ENCODE measurements around the gene NEK10. TPM values are rescaled to one million over a fixed set of nuclear protein-coding genes. Genes with fewer than 3 reads are reported as not detected.

The NEK10 gene
- total and polyA plus RNA-seq, 2 of the 4 experiments (the other 2 are of a cell fraction): 2.2 to 6.6 TPM

DNA sequence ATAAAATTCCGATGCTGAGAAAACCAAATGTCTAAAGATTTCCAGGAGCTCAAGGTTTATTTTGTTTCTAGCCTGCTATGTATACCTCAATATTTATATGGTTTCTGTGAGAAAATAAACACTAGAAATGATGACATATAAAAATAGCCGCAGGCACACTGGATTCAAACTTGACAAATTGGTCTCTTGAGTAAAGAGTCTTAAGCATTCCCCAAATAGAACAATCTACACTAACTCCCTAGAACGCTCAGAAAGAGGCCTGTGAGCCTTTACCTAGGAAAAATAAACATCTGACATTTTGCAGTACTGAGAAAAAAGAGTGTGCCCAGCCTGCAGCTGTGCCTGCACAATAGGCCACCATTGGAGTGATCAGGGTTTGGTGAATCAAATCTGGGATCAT, 75.2 kb downstream of the NEK10 start:
- H3K56ac ChIP-seq (ENCODE audit: extremely low read depth, insufficient read depth, low read length): no peak overlapping the region
- H2AFZ ChIP-seq (replicated peaks; ENCODE audit: low read length, poor library complexity): no peak overlapping the region
- H3K4ac ChIP-seq (ENCODE audit: low read depth, low read length): no peak overlapping the region
- H3K79me1 ChIP-seq (ENCODE audit: low read depth in 1 of 2, low read length in 2 of 2): no peaks in the 10 kb centered on the region
- ATAC-seq (ENCODE audit: low read depth) (peak; percentile 65), DNase-seq (peak; percentile 49)
- peaks cover 1% of the 10 kb centered on the region; the same call in 1 of the 2 replicates for H3K36me3 ChIP-seq (ENCODE audit: control insufficient read depth, insufficient read depth, low read length)
- H3K23ac ChIP-seq (ENCODE audit: low read depth, low read length): no peak overlapping the region
- TF ChIP-seq, protein P1, sequence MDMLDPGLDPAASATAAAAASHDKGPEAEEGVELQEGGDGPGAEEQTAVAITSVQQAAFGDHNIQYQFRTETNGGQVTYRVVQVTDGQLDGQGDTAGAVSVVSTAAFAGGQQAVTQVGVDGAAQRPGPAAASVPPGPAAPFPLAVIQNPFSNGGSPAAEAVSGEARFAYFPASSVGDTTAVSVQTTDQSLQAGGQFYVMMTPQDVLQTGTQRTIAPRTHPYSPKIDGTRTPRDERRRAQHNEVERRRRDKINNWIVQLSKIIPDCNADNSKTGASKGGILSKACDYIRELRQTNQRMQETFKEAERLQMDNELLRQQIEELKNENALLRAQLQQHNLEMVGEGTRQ (IDR thresholded peaks at IDR 0.05; ENCODE audit: low read depth, low read length): no peak
- no peak for TF ChIP-seq FOS (IDR thresholded peaks at IDR 0.05; ENCODE audit: low read depth, low read length)
- TF ChIP-seq BHLHE40 (IDR thresholded peaks at IDR 0.05; ENCODE audit: low read depth, low read length): no peak
- TF ChIP-seq CEBPB (IDR thresholded peaks at IDR 0.05; ENCODE audit: low read depth, low read length): no peak
- TF ChIP-seq MAZ (IDR thresholded peaks at IDR 0.05; ENCODE audit: borderline replicate concordance, low read depth, low read length): no peak
- TF ChIP-seq MAFK (IDR thresholded peaks at IDR 0.05; ENCODE audit: low read depth, low read length): no peak
- TF ChIP-seq, protein P2, sequence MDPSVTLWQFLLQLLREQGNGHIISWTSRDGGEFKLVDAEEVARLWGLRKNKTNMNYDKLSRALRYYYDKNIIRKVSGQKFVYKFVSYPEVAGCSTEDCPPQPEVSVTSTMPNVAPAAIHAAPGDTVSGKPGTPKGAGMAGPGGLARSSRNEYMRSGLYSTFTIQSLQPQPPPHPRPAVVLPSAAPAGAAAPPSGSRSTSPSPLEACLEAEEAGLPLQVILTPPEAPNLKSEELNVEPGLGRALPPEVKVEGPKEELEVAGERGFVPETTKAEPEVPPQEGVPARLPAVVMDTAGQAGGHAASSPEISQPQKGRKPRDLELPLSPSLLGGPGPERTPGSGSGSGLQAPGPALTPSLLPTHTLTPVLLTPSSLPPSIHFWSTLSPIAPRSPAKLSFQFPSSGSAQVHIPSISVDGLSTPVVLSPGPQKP (IDR thresholded peaks at IDR 0.05; ENCODE audit: borderline replicate concordance, low read depth, low read length): no peak
- no peak for TF ChIP-seq MXI1 (IDR thresholded peaks at IDR 0.05; ENCODE audit: borderline replicate concordance, low read depth, low read length)
- TF ChIP-seq RAD21 (IDR thresholded peaks at IDR 0.05; ENCODE audit: low read length): no peak
- no peak for TF ChIP-seq RFX5 (IDR thresholded peaks at IDR 0.05; ENCODE audit: low read depth, low read length)
- TF ChIP-seq, protein P3, sequence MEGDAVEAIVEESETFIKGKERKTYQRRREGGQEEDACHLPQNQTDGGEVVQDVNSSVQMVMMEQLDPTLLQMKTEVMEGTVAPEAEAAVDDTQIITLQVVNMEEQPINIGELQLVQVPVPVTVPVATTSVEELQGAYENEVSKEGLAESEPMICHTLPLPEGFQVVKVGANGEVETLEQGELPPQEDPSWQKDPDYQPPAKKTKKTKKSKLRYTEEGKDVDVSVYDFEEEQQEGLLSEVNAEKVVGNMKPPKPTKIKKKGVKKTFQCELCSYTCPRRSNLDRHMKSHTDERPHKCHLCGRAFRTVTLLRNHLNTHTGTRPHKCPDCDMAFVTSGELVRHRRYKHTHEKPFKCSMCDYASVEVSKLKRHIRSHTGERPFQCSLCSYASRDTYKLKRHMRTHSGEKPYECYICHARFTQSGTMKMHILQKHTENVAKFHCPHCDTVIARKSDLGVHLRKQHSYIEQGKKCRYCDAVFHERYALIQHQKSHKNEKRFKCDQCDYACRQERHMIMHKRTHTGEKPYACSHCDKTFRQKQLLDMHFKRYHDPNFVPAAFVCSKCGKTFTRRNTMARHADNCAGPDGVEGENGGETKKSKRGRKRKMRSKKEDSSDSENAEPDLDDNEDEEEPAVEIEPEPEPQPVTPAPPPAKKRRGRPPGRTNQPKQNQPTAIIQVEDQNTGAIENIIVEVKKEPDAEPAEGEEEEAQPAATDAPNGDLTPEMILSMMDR (conservative IDR thresholded peaks at IDR 0.05; ENCODE audit: low read depth, low read length): no peak
- no peak for TF ChIP-seq NFE2L2 (IDR thresholded peaks at IDR 0.05; ENCODE audit: low read depth, low read length)
- TF ChIP-seq RCOR1 (IDR thresholded peaks at IDR 0.05; ENCODE audit: insufficient replicate concordance, low read length): no peak
- TF ChIP-seq CHD1 (IDR thresholded peaks at IDR 0.05; ENCODE audit: low read depth, low read length): no peak
- TF ChIP-seq POLR2A (IDR thresholded peaks at IDR 0.05; ENCODE audit: low read depth, low read length): no peak
- H2AK9ac ChIP-seq (replicated peaks; ENCODE audit: low read depth, low read length, poor library complexity): no peak overlapping the region
- H3K4me1 ChIP-seq (ENCODE audit: control insufficient read depth, insufficient read depth, low read length): peaks cover 9% of the 10 kb centered on the region
- no peak overlapping the region for H2AK5ac ChIP-seq (ENCODE audit: low read depth, low read length)
- 0 out of 2 replicates have a peak overlapping the region, but pooled peaks have one; percentile 31 for H3K14ac ChIP-seq (replicated peaks; ENCODE audit: low read depth, low read length)
- no peaks in the 10 kb centered on the region; the same call in 1 of the 2 replicates for H3K9me3 ChIP-seq (ENCODE audit: control insufficient read depth, insufficient read depth, low read length)
- POLR2A ChIA-PET (ENCODE audit: unreplicated experiment): no interaction called here
- in situ Hi-C loops (cut with MboI; ENCODE audit: low sequenced_read_pairs) (no loop called here), intact Hi-C loops (cut with micrococcal nuclease) (no loop called here), dilution Hi-C loops (cut with HindIII; ENCODE audit: low sequenced_read_pairs, unreplicated experiment) (no loop called here)
- no peaks in the 10 kb centered on the region for H3K27me3 ChIP-seq (ENCODE audit: control insufficient read depth, insufficient read depth, low read length)
- H3K4me2 ChIP-seq (ENCODE audit: low read depth, low read length): no peak overlapping the region
- H2BK5ac ChIP-seq (ENCODE audit: low read depth, low read length, poor library complexity, severe bottlenecking): no peak overlapping the region
- H4K5ac ChIP-seq (ENCODE audit: low read depth, low read length): no peak overlapping the region
- H2BK15ac ChIP-seq (ENCODE audit: low read depth, low read length): no peak overlapping the region
- CTCF ChIA-PET: no interaction called here
- WGBS, 2 experiments (ENCODE audit: extremely low coverage in 2 of 2, insufficient read length in 1 of 2): no CpG with 5 or more reads among the region's 3 CpGs
- no peak overlapping the region for H3K27ac ChIP-seq (ENCODE audit: insufficient read depth, low read length)
- no peak overlapping the region for H2BK120ac ChIP-seq (ENCODE audit: low read depth, low read length)
- H4K91ac ChIP-seq (ENCODE audit: insufficient read depth, low read depth, low read length): no peak overlapping the region
- no peak overlapping the region for H4K8ac ChIP-seq (ENCODE audit: low read depth in 2 of 2, low read length in 2 of 2)
- no peak overlapping the region for H3K9ac ChIP-seq (ENCODE audit: low read depth, low read length)
- H3K18ac ChIP-seq (ENCODE audit: low read depth, low read length): no peak overlapping the region
- no peak overlapping the region for H3K4me3 ChIP-seq (ENCODE audit: insufficient read depth, low read depth, low read length)
- no peak overlapping the region for H2BK20ac ChIP-seq (ENCODE audit: low read depth, low read length)
- BruUV-seq (replicated peaks): no TSS peak
- no peaks in the 10 kb centered on the region for H3K9me1 ChIP-seq (ENCODE audit: insufficient read depth, low read length)
- H4K20me1 ChIP-seq (ENCODE audit: insufficient read depth, low read length): no peaks in the 10 kb centered on the region
